Central memory CD8-positive, alpha-beta T cell (primary cell): ENCODE data around the gene OR4E1.
"Not testable (repeated sequence)": the region's sequence is repeated elsewhere in the genome, so short reads cannot be mapped to it uniquely, and the experiment has no call there.

Experiments used
- ATAC-seq: fragments of 150-1000 bp; cut with Tn5 transposase; replicated peaks from 2 replicates; pipeline ENCODE4 v1.10.0; 2022; ENCODE audit warnings: mild to moderate bottlenecking, moderate FRiP score, moderate number of reproducible peaks; ENCODE audit not compliant: poor library complexity, severe bottlenecking; ENCODE audit errors: extremely low read depth
- DNase-seq, 2 donors: peaks; one replicate each; pipeline ENCODE4 v3.0.0; 2021; ENCODE audit warnings: low spot score in 2 of 2
- H3K27ac Mint-ChIP-seq: one replicate; pipeline ENCODE4 v1.8.0; 2022; ENCODE audit warnings: low read depth, mild to moderate bottlenecking, moderate library complexity, mixed read lengths
- H3K27me3 Mint-ChIP-seq: one replicate; pipeline ENCODE4 v1.8.0; 2022; ENCODE audit warnings: mixed read lengths
- H3K36me3 Mint-ChIP-seq: one replicate; pipeline ENCODE4 v1.8.0; 2022; ENCODE audit warnings: mild to moderate bottlenecking, moderate library complexity, mixed read lengths; ENCODE audit not compliant: insufficient read depth
- H3K4me1 Mint-ChIP-seq: one replicate; pipeline ENCODE4 v1.8.0; 2022; ENCODE audit warnings: mixed read lengths
- H3K4me3 Mint-ChIP-seq: one replicate; pipeline ENCODE4 v1.8.0; 2022; ENCODE audit warnings: mild to moderate bottlenecking, moderate library complexity, mixed read lengths
- H3K9me3 Mint-ChIP-seq: one replicate; pipeline ENCODE4 v1.8.0; 2022; ENCODE audit warnings: mixed read lengths

Gene OR4E1, protein sequence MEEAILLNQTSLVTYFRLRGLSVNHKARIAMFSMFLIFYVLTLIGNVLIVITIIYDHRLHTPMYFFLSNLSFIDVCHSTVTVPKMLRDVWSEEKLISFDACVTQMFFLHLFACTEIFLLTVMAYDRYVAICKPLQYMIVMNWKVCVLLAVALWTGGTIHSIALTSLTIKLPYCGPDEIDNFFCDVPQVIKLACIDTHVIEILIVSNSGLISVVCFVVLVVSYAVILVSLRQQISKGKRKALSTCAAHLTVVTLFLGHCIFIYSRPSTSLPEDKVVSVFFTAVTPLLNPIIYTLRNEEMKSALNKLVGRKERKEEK

DNA sequence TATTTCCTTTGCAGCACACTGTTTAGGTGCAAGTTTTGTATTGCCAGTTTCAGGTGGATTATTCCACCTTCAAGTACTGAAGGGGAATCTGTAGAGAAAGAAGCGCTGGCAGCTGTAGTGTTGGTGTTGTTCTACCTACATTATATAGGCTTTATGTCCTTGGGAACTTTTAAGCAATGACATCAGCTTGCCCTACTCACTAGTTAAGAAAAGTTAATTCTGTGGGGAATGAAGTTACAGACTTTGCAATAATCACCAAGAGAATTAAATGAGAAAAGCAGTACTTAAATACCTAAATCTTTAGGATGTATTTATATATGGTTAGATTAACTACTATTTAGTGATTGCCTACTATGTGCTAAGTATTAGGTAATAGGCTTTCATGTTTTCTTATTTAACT lies at the start of gene OR4E1:
Gene OR4E1 (minus strand): TSS at position 101 of the 400 bp plus-strand sequence. CDS start 2,883 bp downstream, outside the sequence.
- no peak for ATAC-seq
- DNase-seq = no peak
- no peaks in the 10 kb centered on the region for H3K9me3 Mint-ChIP-seq
- no peak within 1 kb of the TSS for H3K27ac Mint-ChIP-seq
- no peaks in the 10 kb centered on the region for H3K4me1 Mint-ChIP-seq
- H3K36me3 Mint-ChIP-seq = no peaks in the 10 kb centered on the region
- H3K27me3 Mint-ChIP-seq = peaks cover 75% of the 10 kb centered on the region
- H3K4me3 Mint-ChIP-seq = no peak within 1 kb of the TSS

DNA sequence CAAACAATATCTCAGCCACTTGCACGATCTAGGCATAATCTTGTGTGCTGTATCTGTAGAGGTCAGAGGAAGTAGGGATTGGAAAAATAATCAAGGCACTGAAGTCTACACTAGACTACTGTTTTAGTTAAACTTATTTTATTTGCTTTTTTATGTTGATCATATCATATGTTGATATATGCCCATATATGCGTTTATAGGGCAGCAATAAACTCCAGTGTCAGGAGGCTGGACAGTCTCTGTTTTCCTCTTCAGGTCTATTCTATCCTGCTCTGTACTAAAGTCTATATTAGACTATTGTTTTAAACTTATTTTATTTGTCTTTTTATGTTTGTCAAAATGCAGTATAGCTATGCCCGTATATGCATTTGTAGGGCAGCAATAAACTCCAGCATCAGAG lies 47.9 kb upstream of the OR4E1 start:
- ATAC-seq (no peak), DNase-seq (no peak)
- Mint-ChIP-seq H3K36me3 (no peaks in the 10 kb centered on the region), H3K27me3 (peaks cover 85% of the 10 kb centered on the region), H3K27ac (no peak overlapping the region), H3K4me1 (no peaks in the 10 kb centered on the region), H3K9me3 (no peaks in the 10 kb centered on the region), H3K4me3 (no peak overlapping the region)

DNA sequence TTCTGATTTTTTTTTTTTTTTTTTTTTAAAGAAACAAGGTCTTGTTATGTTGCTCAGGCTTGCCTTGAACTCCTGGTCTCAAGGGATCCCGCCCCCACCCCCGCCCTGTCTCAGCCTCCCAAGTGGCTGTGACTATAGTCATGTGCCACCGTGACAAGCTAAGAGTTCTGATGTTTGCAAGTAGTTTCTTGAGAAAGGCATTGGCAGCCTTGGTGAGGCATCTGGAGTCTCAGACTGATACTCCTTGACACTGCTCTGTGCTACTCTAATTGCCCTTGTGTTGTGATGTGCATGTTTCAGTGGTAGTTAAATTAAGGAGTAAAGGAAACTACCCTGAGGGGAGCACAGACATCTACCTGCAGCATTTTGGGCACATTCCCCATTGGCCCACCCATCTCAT lies 46.2 kb upstream of the OR4E1 start:
- no peak overlapping the region for H3K27ac Mint-ChIP-seq
- no peak overlapping the region for H3K4me3 Mint-ChIP-seq
- peaks cover 93% of the 10 kb centered on the region for H3K27me3 Mint-ChIP-seq
- no peaks in the 10 kb centered on the region for H3K9me3 Mint-ChIP-seq
- no peaks in the 10 kb centered on the region for H3K36me3 Mint-ChIP-seq
- H3K4me1 Mint-ChIP-seq = no peaks in the 10 kb centered on the region
- ATAC-seq (no peak), DNase-seq (no peak)

DNA sequence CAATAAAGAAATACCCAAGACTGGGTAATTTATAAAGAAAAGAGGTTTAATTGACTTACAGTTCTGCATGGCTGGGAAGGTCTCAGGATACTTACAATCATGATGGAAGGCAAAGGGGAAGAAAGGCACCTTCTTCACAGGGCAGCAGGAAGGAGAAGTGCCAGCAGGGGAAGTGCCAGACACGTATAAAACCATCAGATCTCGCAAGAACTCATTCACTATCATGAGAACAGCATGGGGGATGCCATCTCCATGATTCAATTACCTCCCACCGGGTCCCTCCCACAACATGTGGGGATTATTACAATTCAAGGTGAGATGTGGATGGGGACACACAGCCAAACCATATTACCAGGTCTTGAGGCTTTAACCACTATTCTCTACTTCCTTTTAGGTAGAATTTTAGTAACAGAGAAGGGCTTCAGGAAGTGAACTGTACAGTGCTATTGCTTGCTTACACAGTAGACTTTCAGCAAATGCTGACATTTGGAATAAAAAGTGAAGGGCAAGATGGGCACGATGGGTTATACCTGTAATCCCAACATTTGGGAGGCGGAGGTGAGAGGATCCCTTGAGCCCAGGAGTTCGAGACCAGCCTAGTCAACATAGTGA lies 40.8 kb upstream of the OR4E1 start:
- ATAC-seq (no peak), DNase-seq (no peak)
- peaks cover 1% of the 10 kb centered on the region for H3K36me3 Mint-ChIP-seq
- no peaks in the 10 kb centered on the region for H3K4me1 Mint-ChIP-seq
- no peak overlapping the region for H3K27ac Mint-ChIP-seq
- peaks cover 73% of the 10 kb centered on the region for H3K27me3 Mint-ChIP-seq
- peak overlapping the region; percentile 6 for H3K4me3 Mint-ChIP-seq
- H3K9me3 Mint-ChIP-seq = no peaks in the 10 kb centered on the region

DNA sequence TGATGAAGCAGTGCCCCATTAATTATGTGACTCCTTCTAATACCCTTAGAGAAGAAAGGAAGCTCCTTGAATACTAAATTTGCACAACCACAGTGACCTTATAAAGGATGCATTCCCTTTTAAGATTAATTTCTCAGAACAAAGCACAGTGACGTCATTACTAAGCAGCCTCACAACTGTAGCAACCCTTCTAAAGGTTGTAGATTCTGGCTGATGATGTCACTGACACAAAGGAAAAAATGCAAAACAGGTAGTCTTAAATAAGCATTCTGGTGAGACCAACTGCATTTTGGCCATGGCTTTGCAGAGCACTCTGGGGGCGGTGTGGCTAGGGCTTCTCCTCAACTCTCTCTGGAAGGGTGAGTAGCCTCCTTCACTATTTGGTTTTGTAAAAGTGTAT lies 38.4 kb upstream of the OR4E1 start:
- H3K36me3 Mint-ChIP-seq = peaks cover 1% of the 10 kb centered on the region
- H3K27ac Mint-ChIP-seq = no peak overlapping the region
- no peak for DNase-seq
- H3K4me3 Mint-ChIP-seq = no peak overlapping the region
- peaks cover 70% of the 10 kb centered on the region for H3K27me3 Mint-ChIP-seq
- H3K9me3 Mint-ChIP-seq = no peaks in the 10 kb centered on the region
- H3K4me1 Mint-ChIP-seq = no peaks in the 10 kb centered on the region
- ATAC-seq = peak; percentile 49

DNA sequence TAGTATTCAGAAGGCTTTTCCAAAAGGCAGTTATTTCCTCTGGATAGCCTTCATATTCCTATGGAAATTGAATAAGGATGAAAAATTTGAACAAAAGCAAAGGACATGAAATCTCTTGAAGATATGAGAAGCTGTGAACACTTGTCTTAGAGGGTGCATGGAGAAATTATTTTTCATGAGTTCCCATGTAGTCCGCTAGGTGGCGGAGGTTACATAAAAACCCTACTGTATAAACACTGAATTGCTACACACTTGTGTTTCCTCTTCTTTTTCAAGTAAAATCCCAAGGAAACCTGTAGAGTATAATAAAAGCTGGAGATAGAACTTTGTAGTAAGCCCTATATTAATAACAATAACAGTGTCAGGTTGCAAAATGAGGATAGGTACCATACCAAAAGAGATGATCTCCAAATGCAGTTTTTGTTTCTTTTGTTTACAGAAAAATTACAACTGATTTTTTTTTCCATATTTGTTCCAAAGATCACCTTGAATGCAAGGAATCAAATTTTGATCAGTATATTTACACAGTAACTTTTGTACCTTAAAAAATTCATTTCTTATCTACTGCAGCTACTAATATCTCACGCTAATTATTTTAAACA lies 37.8 kb upstream of the OR4E1 start:
- ATAC-seq = no peak

DNA sequence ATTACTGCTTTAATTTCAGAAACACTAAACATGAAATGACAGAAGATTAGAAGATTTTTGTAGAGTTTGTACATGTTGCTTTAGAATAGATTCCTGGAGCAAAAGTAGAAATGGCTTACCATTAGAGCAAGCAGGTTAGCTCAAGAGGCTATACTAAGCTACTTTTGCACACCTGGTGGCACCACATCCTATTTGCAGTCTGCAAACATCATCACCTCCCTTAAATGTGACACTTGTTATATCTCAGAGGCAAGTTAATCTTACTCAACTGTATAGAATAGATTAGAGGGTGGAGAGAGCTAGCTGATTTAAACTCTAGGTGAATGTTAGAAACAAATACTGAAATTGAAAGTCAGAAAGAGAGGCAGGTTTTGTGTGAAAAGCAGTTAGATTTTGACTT lies 30.7 kb upstream of the OR4E1 start:
- H3K27ac Mint-ChIP-seq = no peak overlapping the region

More for the DNA sequence above, 37.8 kb upstream of the OR4E1 start:
- H3K27ac Mint-ChIP-seq = no peak overlapping the region
- H3K4me1 Mint-ChIP-seq = no peaks in the 10 kb centered on the region
- H3K4me3 Mint-ChIP-seq = no peak overlapping the region
- DNase-seq = no peak
- H3K36me3 Mint-ChIP-seq = peaks cover 1% of the 10 kb centered on the region
- no peaks in the 10 kb centered on the region for H3K9me3 Mint-ChIP-seq
- H3K27me3 Mint-ChIP-seq = peaks cover 70% of the 10 kb centered on the region

DNA sequence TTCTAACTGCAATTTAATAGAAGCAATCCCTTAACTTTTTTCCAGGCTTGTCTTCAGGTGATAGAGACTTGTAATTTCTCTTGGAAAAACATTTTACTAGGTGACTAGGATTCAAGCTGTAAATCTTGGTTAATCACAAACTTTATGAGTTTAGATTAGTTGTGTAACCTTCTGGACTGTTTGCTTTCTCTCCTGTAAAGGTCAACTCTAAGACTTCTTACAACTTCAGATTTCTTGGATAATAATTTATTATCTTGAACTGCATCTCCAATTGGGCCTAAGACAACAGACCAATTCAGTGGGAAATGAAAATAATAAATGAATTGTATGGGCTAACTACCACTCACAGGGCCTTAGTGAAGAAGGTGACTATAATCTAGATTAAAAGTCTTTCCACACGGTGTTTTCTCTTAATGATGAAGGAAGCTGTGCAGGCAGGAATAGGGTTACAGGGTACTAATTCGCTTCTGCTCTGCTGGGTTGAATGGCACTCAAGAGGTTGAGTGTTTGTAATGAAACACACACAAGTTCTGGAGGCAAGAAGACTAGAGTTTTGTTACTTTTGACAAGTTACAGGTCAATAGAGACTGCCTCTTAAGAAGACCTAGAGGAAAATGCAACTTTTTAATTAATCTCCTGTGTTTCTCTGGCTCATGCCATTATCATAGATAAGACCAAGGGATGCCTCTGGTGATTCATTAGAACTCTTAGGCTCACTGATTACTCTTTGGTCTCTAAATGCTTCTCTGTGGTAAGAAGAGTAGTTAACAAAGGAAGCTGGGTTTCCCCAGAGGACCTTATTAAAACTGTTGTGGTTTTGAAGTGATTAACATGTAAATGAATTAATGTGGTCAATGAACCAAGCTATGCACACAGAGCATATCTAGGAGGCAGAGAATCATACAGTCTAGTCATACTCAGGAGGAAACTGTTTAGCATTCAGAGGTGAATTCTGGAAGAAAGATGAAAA lies 30.0 kb upstream of the OR4E1 start:
- Mint-ChIP-seq H3K27me3 (peaks cover 49% of the 10 kb centered on the region), H3K36me3 (peaks cover 2% of the 10 kb centered on the region), H3K4me3 (no peak overlapping the region), H3K4me1 (peaks cover 21% of the 10 kb centered on the region), H3K27ac (no peak overlapping the region), H3K9me3 (no peaks in the 10 kb centered on the region)
- no peak for DNase-seq
- ATAC-seq = peak; percentile 94

More for the DNA sequence above, 30.7 kb upstream of the OR4E1 start:
- no peak for DNase-seq
- Mint-ChIP-seq H3K4me3 (no peak overlapping the region), H3K4me1 (peaks cover 21% of the 10 kb centered on the region), H3K36me3 (peaks cover 1% of the 10 kb centered on the region), H3K9me3 (no peaks in the 10 kb centered on the region), H3K27me3 (peaks cover 50% of the 10 kb centered on the region)
- ATAC-seq = peak; percentile 61

DNA sequence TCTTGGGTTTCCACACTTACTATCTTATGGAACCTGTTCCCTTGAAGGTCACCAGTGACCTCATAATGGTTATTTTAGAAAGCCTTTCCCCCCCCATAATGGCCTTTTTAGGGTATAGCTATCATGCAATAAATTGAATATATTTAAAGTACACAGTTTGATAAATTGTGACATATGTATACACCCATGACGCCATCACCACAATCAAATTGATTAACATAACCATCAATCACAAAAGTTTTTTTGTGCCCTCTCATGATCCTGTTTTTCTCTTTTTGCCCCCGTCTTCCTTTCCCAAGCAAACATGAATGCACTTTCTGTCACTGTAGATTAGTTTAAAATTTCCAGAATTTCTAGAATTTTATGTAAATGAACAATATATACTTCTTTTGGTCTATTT lies 28.7 kb upstream of the OR4E1 start:
- H3K9me3 Mint-ChIP-seq = no peaks in the 10 kb centered on the region
- H3K36me3 Mint-ChIP-seq = peaks cover 2% of the 10 kb centered on the region
- peaks cover 37% of the 10 kb centered on the region for H3K27me3 Mint-ChIP-seq
- no peak for ATAC-seq
- H3K4me1 Mint-ChIP-seq = peaks cover 21% of the 10 kb centered on the region
- DNase-seq = no peak
- no peak overlapping the region for H3K27ac Mint-ChIP-seq
- H3K4me3 Mint-ChIP-seq = no peak overlapping the region

DNA sequence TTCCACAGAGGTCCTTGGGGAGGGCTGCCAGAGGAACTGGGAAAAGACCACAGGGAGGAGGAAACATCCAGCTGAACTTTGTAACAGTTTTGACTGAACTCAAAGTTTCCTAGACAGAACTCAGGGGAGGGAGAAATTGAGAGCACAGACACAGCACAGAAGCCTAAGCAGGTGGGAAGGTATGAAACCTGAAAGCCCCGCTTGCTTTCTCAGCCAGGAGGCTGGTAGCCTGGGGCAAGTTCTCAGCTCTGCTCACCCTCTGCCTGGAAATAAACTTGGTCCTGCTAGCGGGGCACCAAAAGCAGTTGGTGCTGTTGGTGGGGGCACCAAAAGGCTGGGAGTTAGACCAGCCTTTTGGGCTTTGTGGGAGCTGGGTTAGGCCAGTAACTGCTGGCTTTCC lies 25.9 kb upstream of the OR4E1 start:
- Mint-ChIP-seq H3K4me3 (no peak overlapping the region), H3K4me1 (peaks cover 17% of the 10 kb centered on the region), H3K27ac (no peak overlapping the region), H3K36me3 (peaks cover 2% of the 10 kb centered on the region), H3K9me3 (no peaks in the 10 kb centered on the region), H3K27me3 (peaks cover 32% of the 10 kb centered on the region)
- no peak for ATAC-seq
- no peak for DNase-seq

DNA sequence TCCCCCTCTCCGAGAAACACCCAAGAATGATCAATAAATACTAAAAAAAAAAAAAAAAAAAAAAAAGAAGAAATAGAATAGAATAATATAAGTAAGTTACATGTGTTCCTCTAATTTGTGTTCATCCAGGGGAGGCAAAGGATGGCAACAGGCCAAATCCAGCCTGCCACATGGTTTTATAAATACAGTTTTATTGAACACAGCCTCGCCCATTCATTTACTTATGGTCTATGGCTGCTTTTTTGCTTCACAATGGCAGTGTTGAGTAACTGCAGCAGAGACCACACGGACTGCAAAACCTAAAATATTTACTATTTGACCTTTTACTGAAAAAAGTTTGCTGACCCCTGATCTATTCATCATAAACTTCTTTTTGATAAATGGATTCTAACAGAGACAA lies 24.9 kb upstream of the OR4E1 start:
- H3K9me3 Mint-ChIP-seq, H3K36me3 Mint-ChIP-seq, H3K4me1 Mint-ChIP-seq, ATAC-seq, DNase-seq, H3K4me3 Mint-ChIP-seq, H3K27ac Mint-ChIP-seq: not testable (repeated sequence)
- peaks cover 42% of the 10 kb centered on the region for H3K27me3 Mint-ChIP-seq

DNA sequence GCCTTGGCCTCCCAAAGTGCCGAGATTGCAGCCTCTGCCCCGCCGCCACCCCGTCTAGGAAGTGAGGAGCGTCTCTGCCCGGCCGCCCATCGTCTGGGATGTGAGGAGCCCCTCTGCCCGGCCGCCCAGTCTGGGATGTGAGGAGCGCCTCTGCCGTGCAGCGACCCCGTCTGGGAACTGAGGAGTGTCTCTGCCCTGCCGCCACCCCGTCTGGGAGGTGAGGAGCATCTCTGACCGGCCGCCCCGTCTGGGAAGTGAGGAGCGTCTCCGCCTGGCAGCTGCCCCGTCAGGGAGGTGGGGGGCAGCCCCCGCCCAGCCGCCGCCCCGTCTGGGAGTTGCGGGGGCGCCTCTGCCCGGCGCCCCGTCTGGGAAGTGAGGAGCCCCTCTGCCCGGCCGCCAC lies 24.0 kb upstream of the OR4E1 start:
- not testable (repeated sequence) for H3K9me3 Mint-ChIP-seq, DNase-seq, H3K27ac Mint-ChIP-seq, H3K4me1 Mint-ChIP-seq, H3K4me3 Mint-ChIP-seq, ATAC-seq, H3K36me3 Mint-ChIP-seq
- H3K27me3 Mint-ChIP-seq = peaks cover 49% of the 10 kb centered on the region
